Thymus (tissue), 11 donors: Measurements from ENCODE around the gene HAVCR1. TPM values are rescaled to one million over a fixed set of nuclear protein-coding genes. Genes with fewer than 3 reads are reported as not detected.
"Not testable (repeated sequence)": the region's sequence is repeated elsewhere in the genome, so short reads cannot be mapped to it uniquely, and the experiment has no call there.

Source experiments
- DNase-seq, 9 donors: peaks; one replicate each; pipeline ENCODE4 v3.0.0-alpha.2; 2013; ENCODE audit warnings: low spot score in 9 of 9, low read depth in 6 of 9, missing footprints in 1 of 9
- H3K27ac ChIP-seq, 2 donors: one replicate each; pipeline ENCODE4 v1.5.1; 2013; ENCODE audit warnings: control low read depth in 1 of 2, low read depth in 1 of 2, low read length in 1 of 2, mild to moderate bottlenecking in 1 of 2, moderate library complexity in 1 of 2
- H3K27me3 ChIP-seq, 2 donors: one replicate each; pipeline ENCODE4 v1.5.1; 2013; ENCODE audit warnings: low read length in 1 of 2; ENCODE audit not compliant: control insufficient read depth in 2 of 2, insufficient read depth in 1 of 2
- H3K36me3 ChIP-seq, 2 donors: one replicate each; pipeline ENCODE4 v1.5.1; 2013; ENCODE audit warnings: low read length in 1 of 2, mild to moderate bottlenecking in 1 of 2, moderate library complexity in 1 of 2; ENCODE audit not compliant: control insufficient read depth in 2 of 2, insufficient read depth in 2 of 2
- H3K4me1 ChIP-seq, 2 donors: one replicate each; pipeline ENCODE4 v1.5.1; 2013; ENCODE audit warnings: low read length in 2 of 2; ENCODE audit not compliant: control insufficient read depth in 2 of 2, insufficient read depth in 2 of 2
- H3K4me3 ChIP-seq, 2 donors: one replicate each; pipeline ENCODE4 v1.5.1; 2013; ENCODE audit warnings: low read length in 2 of 2, control low read depth in 1 of 2, mild to moderate bottlenecking in 1 of 2
- H3K9me3 ChIP-seq, 2 donors: one replicate each; pipeline ENCODE4 v1.5.1; 2013; ENCODE audit warnings: low read length in 1 of 2, mild to moderate bottlenecking in 1 of 2; ENCODE audit not compliant: control insufficient read depth in 2 of 2, insufficient read depth in 1 of 2
- WGBS: extraction: QIAGEN DNeasy Blood & Tissue Kit; methylation state at CpG from one replicate; pipeline ENCODE4 v1.1.7; 2013; 5-methylcytosine and 5-hydroxymethylcytosine counted together
- polyA plus RNA-seq: library from polyadenylated mRNA; stranded (reverse); fragments of 200-250 nt; gene quantifications from one replicate; pipeline ENCODE4 v1.2.3, GENCODE V29; 2013
- total RNA-seq: library from RNA; stranded (reverse); fragments of 120-200 nt; gene quantifications from one replicate; pipeline ENCODE4 v1.2.4, GENCODE V29; 2013
- donor health status: healthy.

HAVCR1 gene
- total and polyA plus RNA-seq, 2 donors, result 0.07 to 0.14 TPM

DNA sequence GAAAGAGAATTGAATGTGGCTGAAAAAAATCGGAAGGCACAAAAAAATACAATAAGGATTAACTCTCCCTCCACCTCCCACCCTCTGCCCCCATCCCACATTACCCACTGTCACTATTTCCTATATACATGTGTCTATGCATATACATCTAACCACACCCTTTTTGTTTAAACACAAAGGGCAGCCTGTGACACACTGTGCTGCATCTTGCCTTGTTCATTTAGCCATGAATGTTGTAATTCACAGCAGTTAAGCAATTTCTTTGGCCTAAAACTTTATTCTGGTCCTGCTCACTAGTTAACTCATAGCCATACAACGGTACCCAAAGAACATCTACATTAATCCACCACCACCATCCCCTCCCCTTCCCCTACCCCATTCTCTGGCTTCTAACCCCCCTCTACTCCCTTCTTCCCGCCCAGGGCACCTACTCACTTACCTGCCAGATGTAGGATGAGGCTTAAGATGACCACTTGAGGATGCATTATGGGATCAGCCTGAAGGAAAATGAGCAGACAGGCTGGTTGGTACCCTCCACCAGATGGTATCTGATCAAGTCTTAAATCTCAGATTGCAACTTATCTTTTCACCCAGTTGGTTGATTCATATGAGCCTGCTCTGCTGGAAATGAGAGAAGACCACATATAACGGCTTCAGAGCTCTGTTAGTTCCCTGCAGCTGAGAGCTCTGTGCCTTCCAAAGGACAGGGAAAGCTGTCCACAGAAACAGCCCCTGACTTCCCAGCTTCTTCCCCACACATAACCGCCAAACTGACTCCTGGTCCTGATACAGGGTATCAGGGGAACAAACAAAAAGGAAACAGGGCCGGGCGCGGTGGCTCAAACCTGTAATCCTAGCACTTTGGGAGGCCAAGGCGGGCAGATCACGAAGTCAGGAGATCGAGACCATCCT, 1.2 kb downstream of the HAVCR1 start:
- H3K9me3 ChIP-seq, result no peaks in the 10 kb centered on the region
- WGBS, result 95% methylated on average over 11 of the region's 11 CpGs
- H3K4me3 ChIP-seq, result no peak overlapping the region
- no peaks in the 10 kb centered on the region for H3K4me1 ChIP-seq
- H3K27me3 ChIP-seq, result no peaks in the 10 kb centered on the region
- H3K36me3 ChIP-seq, result no peaks in the 10 kb centered on the region
- no peak overlapping the region for H3K27ac ChIP-seq
- no peak for DNase-seq

DNA sequence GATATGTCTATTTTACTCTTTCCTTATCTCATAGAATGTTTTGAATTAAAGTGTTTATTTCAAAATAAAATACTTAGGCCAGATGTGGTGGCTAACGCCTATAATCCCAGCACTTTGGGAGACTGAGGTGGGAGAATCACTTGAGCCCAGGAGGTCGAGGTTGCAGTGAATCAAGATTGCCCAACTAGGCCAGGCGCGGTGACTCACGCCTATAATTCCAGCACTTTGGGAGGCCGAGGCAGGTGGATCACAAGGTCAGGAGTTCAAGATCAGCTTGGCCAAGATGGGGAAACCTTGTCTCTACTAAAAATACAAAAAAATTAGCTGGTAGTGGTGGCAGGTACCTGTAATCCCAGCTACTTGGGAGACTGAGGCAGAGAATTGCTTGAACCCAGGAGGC, 2.1 kb downstream of the HAVCR1 start:
- not testable (repeated sequence) for H3K27me3 ChIP-seq, H3K9me3 ChIP-seq, H3K4me3 ChIP-seq, DNase-seq, H3K4me1 ChIP-seq, H3K27ac ChIP-seq, H3K36me3 ChIP-seq
- WGBS, result 95% methylated on average over 6 of the region's 6 CpGs

DNA sequence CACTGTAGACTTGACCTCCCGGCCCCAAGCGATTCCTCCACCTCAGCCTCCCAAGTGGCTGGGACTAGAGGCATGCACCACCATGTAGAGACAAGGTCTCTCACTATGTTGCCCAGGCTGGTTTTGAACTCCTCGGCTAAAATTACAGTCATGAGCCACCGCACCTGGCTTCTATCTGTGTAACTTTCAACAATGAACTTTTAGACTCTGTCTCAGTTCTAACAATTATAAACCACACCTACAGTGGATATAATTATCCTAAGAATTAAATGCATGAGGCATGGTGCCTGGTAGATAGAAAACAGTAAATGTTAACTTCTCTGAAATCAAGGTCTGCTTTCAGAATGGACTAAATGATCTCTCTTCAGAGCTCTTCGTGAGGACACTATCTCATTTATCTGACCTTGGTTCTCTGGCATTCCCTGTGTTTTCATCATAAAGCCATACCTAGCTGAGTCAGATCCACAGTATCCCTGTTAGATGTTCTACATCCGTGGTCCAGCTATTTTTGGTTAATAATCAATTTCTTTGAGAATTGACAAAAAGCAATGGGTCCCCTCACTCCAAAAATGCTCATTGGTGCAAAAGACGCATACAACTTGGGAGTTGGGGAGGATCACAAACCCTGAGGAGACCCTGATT, 7.2 kb downstream of the HAVCR1 start:
- H3K27me3 ChIP-seq, result no peaks in the 10 kb centered on the region
- H3K4me3 ChIP-seq, result no peak overlapping the region
- H3K36me3 ChIP-seq, result no peaks in the 10 kb centered on the region
- H3K4me1 ChIP-seq, result no peaks in the 10 kb centered on the region
- WGBS, result 83% methylated on average over 7 of the region's 7 CpGs
- no peaks in the 10 kb centered on the region for H3K9me3 ChIP-seq
- H3K27ac ChIP-seq, result no peak overlapping the region
- DNase-seq, result no peak

DNA sequence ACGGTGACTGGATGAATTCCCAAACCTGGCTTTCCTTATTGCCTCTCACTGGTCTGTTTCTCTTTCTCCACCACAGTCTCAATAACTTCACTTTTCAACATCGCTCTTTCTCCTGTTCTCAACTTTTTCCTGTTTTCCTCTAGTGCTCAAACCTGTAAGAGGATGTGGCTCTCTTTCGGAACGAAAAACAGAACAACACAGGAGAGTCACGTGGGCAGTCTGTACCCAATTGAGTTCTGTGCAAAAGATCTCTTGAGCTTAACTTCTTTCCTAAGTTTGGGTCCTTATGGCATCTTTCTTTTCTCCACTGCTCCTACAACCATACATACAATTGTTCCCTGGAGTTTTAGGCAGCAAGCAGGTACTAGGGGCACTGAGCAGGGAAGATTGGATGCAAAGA, 8.9 kb downstream of the HAVCR1 start:
- WGBS, result 40% methylated on average over 5 of the region's 5 CpGs
- H3K9me3 ChIP-seq, result no peaks in the 10 kb centered on the region
- peak in 3 of 9 donors; percentile 8 to 42 (median 9) for DNase-seq
- no peaks in the 10 kb centered on the region for H3K27me3 ChIP-seq
- no peak overlapping the region for H3K27ac ChIP-seq
- H3K4me3 ChIP-seq, result no peak overlapping the region
- H3K4me1 ChIP-seq, result no peaks in the 10 kb centered on the region
- no peaks in the 10 kb centered on the region for H3K36me3 ChIP-seq

DNA sequence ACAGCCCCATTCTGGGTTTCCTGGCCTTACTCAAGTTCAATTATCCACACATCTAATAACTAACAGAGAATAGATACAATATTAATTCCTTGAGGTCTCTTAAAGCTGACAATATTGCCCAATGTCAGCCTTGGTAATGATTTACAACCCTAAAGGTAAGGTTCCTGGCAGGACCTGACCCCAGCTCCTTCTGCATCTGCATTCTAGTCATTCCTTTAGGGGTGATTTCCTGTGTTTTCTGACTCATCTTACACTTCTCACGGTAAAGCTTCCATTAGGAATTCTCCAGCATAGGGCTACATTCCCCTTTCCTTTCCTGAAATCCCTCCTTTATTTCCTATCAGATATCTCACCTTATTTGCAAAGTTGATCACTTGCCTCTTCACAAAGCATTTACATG, 9.3 kb downstream of the HAVCR1 start:
- Histone ChIP-seq H3K9me3 (no peaks in the 10 kb centered on the region), H3K27ac (no peak overlapping the region), H3K27me3 (no peaks in the 10 kb centered on the region), H3K4me1 (no peaks in the 10 kb centered on the region), H3K4me3 (no peak overlapping the region), H3K36me3 (no peaks in the 10 kb centered on the region)
- WGBS, result 83% methylated on average over 1 of the region's 1 CpG
- no peak for DNase-seq

DNA sequence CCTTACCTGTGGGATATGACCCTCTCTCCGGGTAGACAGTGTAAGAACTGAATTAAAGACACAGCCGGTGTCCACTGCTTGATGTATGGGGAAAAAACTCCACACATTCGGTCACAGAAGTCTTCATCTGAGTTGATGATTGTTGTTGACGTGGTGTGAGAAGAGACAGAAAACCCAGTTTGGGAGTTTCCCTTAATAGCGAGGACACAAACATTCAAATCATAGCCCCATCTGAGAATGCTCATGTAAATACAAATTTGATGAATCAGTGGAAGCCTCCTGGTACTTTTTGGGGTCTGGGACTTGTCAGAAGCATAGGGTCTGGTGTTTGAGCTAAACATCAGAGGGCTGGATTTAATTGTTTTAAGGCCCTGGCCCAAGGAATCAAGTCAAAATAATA, 11.0 kb downstream of the HAVCR1 start:
- no peak overlapping the region for H3K4me3 ChIP-seq
- H3K4me1 ChIP-seq, result no peaks in the 10 kb centered on the region
- no peaks in the 10 kb centered on the region for H3K36me3 ChIP-seq
- DNase-seq, result no peak
- no peaks in the 10 kb centered on the region for H3K27me3 ChIP-seq
- no peaks in the 10 kb centered on the region for H3K9me3 ChIP-seq
- WGBS, result 96% methylated on average over 5 of the region's 5 CpGs
- no peak overlapping the region for H3K27ac ChIP-seq

DNA sequence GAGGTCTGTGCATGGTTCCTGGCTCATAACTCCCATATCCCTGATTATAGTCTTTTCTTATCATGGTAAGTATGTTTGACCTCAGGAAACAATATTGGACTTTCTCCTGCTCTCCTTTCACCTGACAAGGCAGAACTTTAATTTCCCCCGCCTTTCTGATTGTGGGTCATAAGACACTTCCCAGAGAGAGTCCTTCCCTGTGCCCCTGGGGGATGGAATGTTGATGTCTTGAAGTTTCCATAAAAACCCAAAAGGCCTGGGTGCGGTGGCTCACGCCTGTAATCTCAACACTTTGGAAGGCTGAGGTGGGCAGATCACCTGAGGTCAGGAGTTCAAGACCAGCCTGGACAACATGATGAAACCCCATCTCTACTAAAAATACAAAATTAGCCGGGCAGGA, 11.9 kb downstream of the HAVCR1 start:
- DNase-seq, H3K4me3 ChIP-seq, H3K27ac ChIP-seq, H3K27me3 ChIP-seq, H3K36me3 ChIP-seq, H3K4me1 ChIP-seq, H3K9me3 ChIP-seq: not testable (repeated sequence)
- WGBS, result 94% methylated on average over 4 of the region's 4 CpGs

DNA sequence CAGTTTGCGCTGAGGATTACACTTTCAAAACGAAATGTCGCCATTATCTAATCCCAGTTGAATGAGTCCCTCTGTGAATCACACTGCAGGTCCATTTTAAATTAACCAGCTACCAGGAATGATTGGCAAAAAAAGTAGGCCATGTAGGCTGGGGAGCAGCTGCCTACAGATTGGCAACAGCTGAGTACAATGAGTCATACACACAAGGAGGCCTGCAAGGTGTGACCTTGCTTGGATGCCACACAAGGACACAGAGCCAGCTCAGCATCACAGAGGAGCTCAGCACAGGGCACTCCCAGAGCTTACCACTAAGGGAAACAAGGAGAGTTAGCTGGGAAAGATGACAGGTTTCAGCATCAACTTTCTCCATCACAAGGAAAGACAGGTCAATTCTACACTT, 12.9 kb downstream of the HAVCR1 start:
- DNase-seq, result no peak
- no peak overlapping the region for H3K4me3 ChIP-seq
- H3K27me3 ChIP-seq, result no peaks in the 10 kb centered on the region
- no peaks in the 10 kb centered on the region for H3K36me3 ChIP-seq
- no peaks in the 10 kb centered on the region for H3K4me1 ChIP-seq
- H3K27ac ChIP-seq, result no peak overlapping the region
- 97% methylated on average over 3 of the region's 3 CpGs for WGBS
- H3K9me3 ChIP-seq, result no peaks in the 10 kb centered on the region

DNA sequence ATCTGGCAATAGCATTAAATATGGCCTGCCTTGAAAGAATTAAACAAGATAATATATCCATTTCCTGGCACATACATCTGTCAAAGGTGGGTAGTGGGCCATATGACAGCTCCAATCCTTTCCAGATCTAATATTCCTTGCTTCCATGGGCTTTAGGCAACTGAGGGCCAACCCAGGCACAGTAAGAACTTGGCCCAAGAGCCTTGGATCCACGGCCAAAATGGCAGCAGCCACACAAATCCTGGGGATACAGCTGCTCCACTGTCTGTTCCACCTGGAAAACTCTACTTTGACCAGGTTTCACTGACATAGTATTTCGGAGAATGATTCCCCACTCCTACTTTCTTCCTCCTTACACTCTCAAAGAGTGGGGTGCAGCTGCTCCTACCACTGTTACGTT, 13.3 kb downstream of the HAVCR1 start:
- Histone ChIP-seq H3K4me1 (no peaks in the 10 kb centered on the region), H3K4me3 (no peak overlapping the region), H3K27me3 (no peaks in the 10 kb centered on the region), H3K36me3 (no peaks in the 10 kb centered on the region), H3K27ac (no peak overlapping the region), H3K9me3 (no peaks in the 10 kb centered on the region)
- 74% methylated on average over 3 of the region's 3 CpGs for WGBS
- no peak for DNase-seq
